Smooth muscle cell (in vitro differentiated cells): ENCODE data around the gene CCDC116. TPM values are rescaled to one million over a fixed set of nuclear protein-coding genes. Genes with fewer than 3 reads are reported as not detected.
A peak's percentile ranks its signal among the peaks of the same experiment; 100 is the strongest.

Experiments
- DNase-seq: peaks from one replicate; lab custom pipeline; 2025; ENCODE audit not compliant: unreplicated experiment; lab: John Stamatoyannopoulos, UW
- H2AFZ ChIP-seq: fragments of 200-600 bp; sonication (generic); 2 replicates; pipeline ENCODE4 v1.6.0; 2016; ENCODE audit warnings: antibody characterized with exemption, low read depth, mild to moderate bottlenecking
- H3F3A ChIP-seq: fragments of 200-600 bp; sonication (generic); 2 replicates; pipeline ENCODE4 v1.6.0; 2017; ENCODE audit warnings: antibody characterized with exemption, low read depth
- H3K27ac ChIP-seq: fragments of 200-600 bp; sonication (generic); 2 replicates; pipeline ENCODE4 v1.5.1; 2016; ENCODE audit warnings: low read depth, mild to moderate bottlenecking
- H3K27me3 ChIP-seq: fragments of 200-600 bp; sonication (generic); 2 replicates; pipeline ENCODE4 v1.6.1; 2016; ENCODE audit warnings: low read depth, mild to moderate bottlenecking
- H3K36me3 ChIP-seq: fragments of 200-600 bp; sonication (generic); 2 replicates; pipeline ENCODE4 v1.5.1; 2016; ENCODE audit warnings: low read depth
- H3K4me1 ChIP-seq: fragments of 200-600 bp; sonication (generic); 2 replicates; pipeline ENCODE4 v1.5.1; 2016; ENCODE audit warnings: low read depth
- H3K4me2 ChIP-seq: fragments of 200-600 bp; sonication (generic); 2 replicates; pipeline ENCODE4 v1.6.0; 2016; ENCODE audit warnings: mild to moderate bottlenecking
- H3K4me3 ChIP-seq: fragments of 200-600 bp; sonication (generic); 2 replicates; pipeline ENCODE4 v1.5.1; 2016; ENCODE audit warnings: mild to moderate bottlenecking
- H3K79me2 ChIP-seq: fragments of 200-600 bp; sonication (generic); 2 replicates; pipeline ENCODE4 v1.6.0; 2016; ENCODE audit warnings: low read depth, mild to moderate bottlenecking
- H3K9ac ChIP-seq: fragments of 200-600 bp; sonication (generic); 2 replicates; pipeline ENCODE4 v1.6.0; 2016; ENCODE audit warnings: low read depth
- H3K9me3 ChIP-seq: fragments of 200-600 bp; sonication (generic); replicated peaks from 2 replicates; pipeline ENCODE4 v1.5.1; 2016; ENCODE audit warnings: low read depth
- H4K20me1 ChIP-seq: fragments of 200-600 bp; sonication (generic); 2 replicates; pipeline ENCODE4 v1.6.0; 2016; ENCODE audit warnings: low read depth
- WGBS: methylation state at CpG from one replicate; pipeline ENCODE4 v1.1.7; 2016; ENCODE audit warnings: low lambda C conversion rate; 5-methylcytosine and 5-hydroxymethylcytosine counted together
- microRNA counts: library from miRNA; unstranded; fragments of <30 nt; microRNA quantifications from one replicate; lab custom pipeline; 2016
- microRNA-seq: library from miRNA; unstranded; fragments of <30 nt; microRNA quantifications from one replicate; pipeline ENCODE4, GENCODE V29; 2016; ENCODE audit warnings: borderline number of aligned reads
- polyA plus RNA-seq: library from polyadenylated mRNA; unstranded; fragments of >200 nt; fragmentation: Nextera tagmentation; extraction: Ambion mirVana; gene quantifications from 2 replicates; pipeline ENCODE4 v1.2.1, GENCODE V29; 2016
- small RNA-seq: library from RNA; depleted of rRNA; stranded (forward); fragments of <200 nt; gene quantifications from one replicate; pipeline ENCODE3, GENCODE V24; 2014
- total RNA-seq: library from RNA; depleted of rRNA; stranded (reverse); fragments of >200 nt; gene quantifications from 2 replicates; pipeline ENCODE4 v1.2.3, GENCODE V29; 2014
- TF ChIP-seq, protein P1 (sequence below): fragments of 200-600 bp; sonication (generic); IDR thresholded peaks from 2 replicates; pipeline ENCODE4 v1.5.1; 2017; ENCODE audit warnings: borderline replicate concordance, mild to moderate bottlenecking, antibody characterized with exemption; ENCODE audit not compliant: insufficient read depth, poor library complexity, severe bottlenecking

CCDC116 gene
- total and polyA plus RNA-seq, 2 experiments from 2014 or later = 1.8 TPM; not detected in 1

DNA sequence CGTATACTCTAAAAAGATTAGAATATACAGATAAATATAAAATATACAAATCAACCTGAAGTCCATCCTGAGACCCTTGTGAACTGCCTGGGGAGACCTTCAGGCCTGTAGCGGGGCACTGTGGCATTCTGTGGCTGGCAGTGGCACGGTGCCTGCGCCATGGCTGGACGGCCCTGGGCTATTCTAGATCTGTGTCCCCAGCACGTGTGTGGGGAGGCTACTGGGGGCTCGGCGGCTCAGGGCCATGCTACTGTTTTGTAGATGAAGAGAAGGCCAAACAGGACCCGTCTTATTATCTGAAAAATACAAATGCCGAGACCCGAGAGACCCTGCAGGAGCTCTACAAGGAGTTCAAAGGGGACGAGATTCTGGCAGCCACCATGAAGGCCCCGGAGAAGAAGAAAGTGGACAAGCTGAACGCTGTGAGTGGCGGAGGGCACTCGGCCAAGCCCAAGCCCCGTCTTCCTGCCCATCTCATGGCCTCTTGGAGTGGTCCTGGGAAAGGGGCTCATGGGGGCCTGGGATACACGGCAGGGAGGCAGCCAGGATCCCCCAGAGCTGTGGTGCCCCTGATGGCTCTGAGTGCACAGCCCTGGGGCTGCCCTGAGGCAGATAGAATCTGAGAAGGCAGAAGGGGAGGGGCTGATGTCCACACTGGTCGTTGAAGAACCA lies 52.1 kb downstream of the CCDC116 start:
- Histone ChIP-seq H2AFZ (no peak overlapping the region), H3K4me1 (no peaks in the 10 kb centered on the region), H3K4me3 (no peak overlapping the region), H3K79me2 (no peaks in the 10 kb centered on the region), H3K36me3 (no peaks in the 10 kb centered on the region), H3F3A (no peaks in the 10 kb centered on the region), H3K27me3 (no peaks in the 10 kb centered on the region), H4K20me1 (no peaks in the 10 kb centered on the region), H3K27ac (no peak overlapping the region), H3K4me2 (no peak overlapping the region), H3K9ac (no peak overlapping the region), H3K9me3 (no peaks in the 10 kb centered on the region)
- TF ChIP-seq, protein P1, sequence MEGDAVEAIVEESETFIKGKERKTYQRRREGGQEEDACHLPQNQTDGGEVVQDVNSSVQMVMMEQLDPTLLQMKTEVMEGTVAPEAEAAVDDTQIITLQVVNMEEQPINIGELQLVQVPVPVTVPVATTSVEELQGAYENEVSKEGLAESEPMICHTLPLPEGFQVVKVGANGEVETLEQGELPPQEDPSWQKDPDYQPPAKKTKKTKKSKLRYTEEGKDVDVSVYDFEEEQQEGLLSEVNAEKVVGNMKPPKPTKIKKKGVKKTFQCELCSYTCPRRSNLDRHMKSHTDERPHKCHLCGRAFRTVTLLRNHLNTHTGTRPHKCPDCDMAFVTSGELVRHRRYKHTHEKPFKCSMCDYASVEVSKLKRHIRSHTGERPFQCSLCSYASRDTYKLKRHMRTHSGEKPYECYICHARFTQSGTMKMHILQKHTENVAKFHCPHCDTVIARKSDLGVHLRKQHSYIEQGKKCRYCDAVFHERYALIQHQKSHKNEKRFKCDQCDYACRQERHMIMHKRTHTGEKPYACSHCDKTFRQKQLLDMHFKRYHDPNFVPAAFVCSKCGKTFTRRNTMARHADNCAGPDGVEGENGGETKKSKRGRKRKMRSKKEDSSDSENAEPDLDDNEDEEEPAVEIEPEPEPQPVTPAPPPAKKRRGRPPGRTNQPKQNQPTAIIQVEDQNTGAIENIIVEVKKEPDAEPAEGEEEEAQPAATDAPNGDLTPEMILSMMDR = no peak
- 95% methylated on average over 19 of the region's 19 CpGs for WGBS
- DNase-seq = no peak

DNA sequence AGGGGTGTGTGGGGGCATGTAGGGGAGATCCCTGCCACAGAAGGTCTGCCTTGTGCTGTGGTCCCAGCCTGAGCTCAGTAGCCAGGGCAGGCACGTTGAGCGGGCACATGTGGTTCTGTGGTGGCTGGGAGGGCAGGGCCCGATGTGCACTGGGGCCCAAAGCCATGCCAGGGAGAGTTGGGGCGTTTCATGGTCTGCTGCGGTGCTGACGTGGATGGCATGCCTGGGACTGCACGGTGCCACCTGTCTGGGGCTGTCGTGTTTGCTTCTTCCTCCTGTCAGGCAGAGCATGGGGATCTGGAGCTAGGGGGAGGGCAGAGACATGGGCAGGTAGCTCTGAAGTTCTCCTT lies 52.6 kb downstream of the CCDC116 start:
- 98% methylated on average over 7 of the region's 8 CpGs for WGBS
- TF ChIP-seq, protein P1 = no peak
- Histone ChIP-seq H3K9me3 (no peaks in the 10 kb centered on the region), H3K4me3 (no peak overlapping the region), H3K9ac (no peak overlapping the region), H4K20me1 (no peaks in the 10 kb centered on the region), H3K4me1 (no peaks in the 10 kb centered on the region), H3K36me3 (no peaks in the 10 kb centered on the region), H2AFZ (no peak overlapping the region), H3K27ac (no peak overlapping the region), H3K79me2 (no peaks in the 10 kb centered on the region), H3K27me3 (no peaks in the 10 kb centered on the region), H3F3A (no peaks in the 10 kb centered on the region), H3K4me2 (no peak overlapping the region)
- DNase-seq = no peak

- Histone ChIP-seq H3K9me3 (no peaks in the 10 kb centered on the region), H3K4me2 (no peak overlapping the region), H3K4me3 (no peak overlapping the region), H3K4me1 (no peaks in the 10 kb centered on the region), H2AFZ (no peak overlapping the region), H3K79me2 (no peaks in the 10 kb centered on the region), H3K27ac (no peak overlapping the region), H3K9ac (no peak overlapping the region), H3F3A (no peaks in the 10 kb centered on the region), H3K36me3 (no peaks in the 10 kb centered on the region), H3K27me3 (no peaks in the 10 kb centered on the region), H4K20me1 (no peaks in the 10 kb centered on the region)
- no peak for DNase-seq
- TF ChIP-seq, protein P1 = no peak
- WGBS = 92% methylated on average over 7 of the region's 8 CpGs
These were observed 53.6 kb downstream of the CCDC116 start for GRCh38 chr22:21686193-21686608.

MicroRNA genes within 50 kb of the gene (microRNA counts, 767-probe panel; counts per million panel counts)
- 1,794 counts per million, percentile 5 among the panel's probes with 10 or more counts for microRNA hsa-miR-130b-3p (lab: Ali Mortazavi, UCI)
- 183 counts per million for microRNA hsa-miR-301b (lab: Ali Mortazavi, UCI)

Small RNA genes lying within 50 kb of the gene (microRNA-seq; reads per million reads assigned to microRNA genes)
- gene MIR130B (2,136 reads per million, percentile 84 among the genes with 10 or more reads in this experiment), gene MIR301B (25.1 reads per million, percentile 33 among the genes with 10 or more reads in this experiment)

Small RNA genes lying within 50 kb of the gene (small RNA-seq; reads per million reads assigned to genes)
- 36.1 reads per million, percentile 94 among the genes with 10 or more reads in this experiment for gene MIR301B

Other genes with a start within 250 kb of the CCDC116 start
- gene RIMBP3B, start 249.0 kb upstream of the CCDC116 start, total RNA-seq = not detected in 2 replicates
- 0.02 and 0.24 TPM in 2 replicates for gene RIMBP3B, start 249.0 kb upstream of the CCDC116 start, polyA plus RNA-seq
- gene HIC2, start 215.4 kb upstream of the CCDC116 start, total RNA-seq = 8.5 and 9.5 TPM in 2 replicates
- 4.8 and 7.5 TPM in 2 replicates for gene HIC2, start 215.4 kb upstream of the CCDC116 start, polyA plus RNA-seq
- gene TMEM191C, start 165.4 kb upstream of the CCDC116 start, total RNA-seq = 0.40 and 3.2 TPM in 2 replicates
- 1.4 and 6.0 TPM in 2 replicates for gene TMEM191C, start 165.4 kb upstream of the CCDC116 start, polyA plus RNA-seq
- gene RIMBP3C, start 81.3 kb upstream of the CCDC116 start, total RNA-seq = 0.45 and 0.63 TPM in 2 replicates
- 0.11 and 0.17 TPM in 2 replicates for gene RIMBP3C, start 81.3 kb upstream of the CCDC116 start, polyA plus RNA-seq
- gene UBE2L3, start 65.0 kb upstream of the CCDC116 start, total RNA-seq = 47.0 and 65.4 TPM in 2 replicates
- 89.3 and 102 TPM in 2 replicates for gene UBE2L3, start 65.0 kb upstream of the CCDC116 start, polyA plus RNA-seq
- gene YDJC, start 2.7 kb upstream of the CCDC116 start, total RNA-seq = 12.0 and 19.3 TPM in 2 replicates
- 15.2 and 17.2 TPM in 2 replicates for gene YDJC, start 2.7 kb upstream of the CCDC116 start, polyA plus RNA-seq
- 13.3 and 24.9 TPM in 2 replicates for gene SDF2L1, start 9.5 kb downstream of the CCDC116 start, total RNA-seq
- 80.1 and 102 TPM in 2 replicates for gene SDF2L1, start 9.5 kb downstream of the CCDC116 start, polyA plus RNA-seq
- 16.3 and 19.2 TPM in 2 replicates for gene PPIL2, start 33.3 kb downstream of the CCDC116 start, total RNA-seq
- gene PPIL2, start 33.3 kb downstream of the CCDC116 start, polyA plus RNA-seq = 23.7 and 29.6 TPM in 2 replicates
- gene YPEL1, start 103.0 kb downstream of the CCDC116 start, total RNA-seq = 1.2 and 1.8 TPM in 2 replicates
- gene YPEL1, start 103.0 kb downstream of the CCDC116 start, polyA plus RNA-seq = 4.1 TPM in 2 replicates
- 57.1 and 69.3 TPM in 2 replicates for gene MAPK1, start 234.9 kb downstream of the CCDC116 start, total RNA-seq
- gene MAPK1, start 234.9 kb downstream of the CCDC116 start, polyA plus RNA-seq = 53.7 and 62.3 TPM in 2 replicates